ENCODE measurements around the gene ZNF134. TPM values are rescaled to one million over a fixed set of nuclear protein-coding genes. Genes with fewer than 3 reads are reported as not detected.

Gene ZNF134
- total and polyA plus RNA-seq, 9 of the 15 experiments (the other 6 are each of a cell fraction or from before 2014, with no cell fraction given) = 1.3 to 10.0 (median 5.7) TPM

GRCh38 chr19:57613941-57614743, at the start of gene ZNF134 (continued):
- TF ChIP-seq XRCC3 (IDR thresholded peaks at IDR 0.05) (no peak), CBX8 (IDR thresholded peaks at IDR 0.05; ENCODE audit: borderline replicate concordance, extremely low read depth, low read depth, low read length, poor library complexity, severe bottlenecking) (no peak), POLR2G (IDR thresholded peaks at IDR 0.05; ENCODE audit: low read depth, low read length) (peak; percentile 86), TFAP4 (CRISPR knock-in tag; IDR thresholded peaks at IDR 0.05; ENCODE audit: borderline replicate concordance) (peak; percentile 51; the same call in 1 of the 2 replicates), FOSL1 (tag; conservative IDR thresholded peaks at IDR 0.05) (no peak), RBM34 (IDR thresholded peaks at IDR 0.05; ENCODE audit: borderline replicate concordance, insufficient read depth, low read length) (no peak), NONO (IDR thresholded peaks at IDR 0.05; ENCODE audit: low read depth in 2 of 2, low read length in 1 of 2) (no peak), HEY1 (CRISPR knock-in tag; IDR thresholded peaks at IDR 0.05; ENCODE audit: borderline replicate concordance) (no peak), THAP7 (CRISPR knock-in tag; IDR thresholded peaks at IDR 0.05) (no peak), THRB (CRISPR knock-in tag; conservative IDR thresholded peaks at IDR 0.05) (no peak), ELF1 (tag; IDR thresholded peaks at IDR 0.05) (peak; percentile 21; the same call in 1 of the 2 replicates), RBFOX2 (IDR thresholded peaks at IDR 0.05; ENCODE audit: low read depth, low read length) (peak; percentile 89), BHLHE40 (IDR thresholded peaks at IDR 0.05; ENCODE audit: low read length) (peak; percentile 14; the same call in 1 of the 2 replicates), SRSF1 (IDR thresholded peaks at IDR 0.05; ENCODE audit: low read depth, low read length) (peak; percentile 91), PHF20 (IDR thresholded peaks at IDR 0.05; ENCODE audit: partially characterized antibody) (peak; percentile 68), NR2C1 (IDR thresholded peaks at IDR 0.05) (no peak), NR2C1 (tag; IDR thresholded peaks at IDR 0.05) (0 out of 2 replicates have a peak, but pooled peaks have one; percentile 11), COPS2 (conservative IDR thresholded peaks at IDR 0.05) (no peak), RAD51 (IDR thresholded peaks at IDR 0.05; ENCODE audit: borderline replicate concordance, low read depth) (no peak), ZBTB33 (CRISPR knock-in tag; IDR thresholded peaks at IDR 0.05) (peak; percentile 71)
